HepG2 (cell line): ENCODE data around the gene B3GNT7. TPM values are rescaled to one million over a fixed set of nuclear protein-coding genes. Genes with fewer than 3 reads are reported as not detected.

ENCODE experiments used
- ATAC-seq: fragments of 200-7000 bp; cut with Tn5 transposase; 3 replicates; pipeline ENCODE4 v1.9.1; 2020; ENCODE audit warnings: mild to moderate bottlenecking, moderate library complexity
- BruUV-seq: library from RNA; stranded (reverse); fragments of 400-500 nt; replicated peaks from 2 replicates; lab custom pipeline; 2021; lab: Mats Ljungman, UMichigan
- CTCF ChIA-PET: fragments of 300-600 bp; formaldehyde crosslinking; extraction: SDS; loops from one replicate; lab custom pipeline; 2021; ENCODE audit warnings: low total read pairs, inconsistent platforms, low intra/inter-chr PET ratio; lab: Yijun Ruan, JAX
- POLR2A ChIA-PET: fragments of 350-600 bp; sonication (Branson Sonifier 250); formaldehyde crosslinking; loops from one replicate; lab custom pipeline; 2020; ENCODE audit warnings: antibody characterized with exemption, inconsistent platforms; lab: Yijun Ruan, JAX
- DNase-seq: peaks from one replicate; pipeline ENCODE4 v3.0.0-alpha.2; 2015; ENCODE audit warnings: low spot score
- FAIRE-seq: peaks from 3 replicates; lab custom pipeline; 2011; peaks lifted over from hg19 to GRCh38; lab: Jason Lieb, UNC
- H2AFZ ChIP-seq: one replicate; pipeline ENCODE4 v1.6.1; 2011; ENCODE audit warnings: low read length, inconsistent platforms
- H3K27ac ChIP-seq: fragments of 300-600 bp; 3 replicates; pipeline ENCODE4 v1.8.0; 2011; ENCODE audit warnings: mixed run types, mild to moderate bottlenecking, mixed read lengths, low read length, inconsistent platforms; ENCODE audit not compliant: insufficient read depth; ENCODE audit errors: extremely low read length
- H3K27me3 ChIP-seq, 2 experiments: fragments of 200-600 bp in 1 of 2; 2 replicates in 1 of 2; 3 replicates in 1 of 2; pipeline versions ENCODE4 v1.6.0 to v1.8.0; 2011; ENCODE audit warnings: low read length in 2 of 2, mild to moderate bottlenecking in 2 of 2, moderate library complexity in 2 of 2, inconsistent platforms in 1 of 2; ENCODE audit not compliant: insufficient read depth in 2 of 2, control insufficient read depth in 1 of 2
- H3K36me3 ChIP-seq, 2 experiments: fragments of 200-600 bp in 1 of 2; replicated peaks in 1 of 2; 2 replicates in 1 of 2; 3 replicates in 1 of 2; pipeline versions ENCODE4 v1.5.1 to v1.8.0; 2011; ENCODE audit warnings: low read length in 2 of 2, inconsistent platforms in 1 of 2; ENCODE audit not compliant: insufficient read depth in 2 of 2, control insufficient read depth in 1 of 2
- H3K4me1 ChIP-seq: 2 replicates; pipeline ENCODE4 v1.5.1; 2012; ENCODE audit warnings: low read length, inconsistent platforms; ENCODE audit not compliant: insufficient read depth
- H3K4me2 ChIP-seq: 2 replicates; pipeline ENCODE4 v1.6.0; 2011; ENCODE audit warnings: low read depth, low read length, inconsistent platforms
- H3K4me3 ChIP-seq, 3 experiments: fragments of 200-600 bp in 1 of 3; sonication (generic), shearing (Covaris generic) in 1 of 3; replicated peaks in 1 of 3; 2 replicates each; pipeline ENCODE4 v1.5.1; 2011 to 2016; ENCODE audit warnings: low read length in 3 of 3, inconsistent platforms in 2 of 3, low read depth in 2 of 3, mild to moderate bottlenecking in 2 of 3, control low read depth in 1 of 3, mixed read lengths in 1 of 3; ENCODE audit not compliant: insufficient read depth in 1 of 3
- H3K79me2 ChIP-seq: one replicate; pipeline ENCODE4 v1.6.1; 2011; ENCODE audit warnings: low read length, inconsistent platforms; ENCODE audit not compliant: insufficient read depth
- H3K9ac ChIP-seq: 2 replicates; pipeline ENCODE4 v1.6.0; 2011; ENCODE audit warnings: mild to moderate bottlenecking, low read depth, low read length, inconsistent platforms; ENCODE audit not compliant: insufficient read depth
- H3K9me3 ChIP-seq: 2 replicates; pipeline ENCODE4 v1.5.1; 2012; ENCODE audit warnings: mild to moderate bottlenecking, low read length
- H4K20me1 ChIP-seq: 2 replicates; pipeline ENCODE4 v1.6.0; 2011; ENCODE audit warnings: inconsistent platforms, mild to moderate bottlenecking, low read length, moderate library complexity; ENCODE audit not compliant: insufficient read depth
- CENPT ChIP-seq: sonication (generic); formaldehyde crosslinking; IDR thresholded peaks from 2 replicates; pipeline ENCODE4 v1.8.0; 2022; ENCODE audit warnings: low read depth, mild to moderate bottlenecking, moderate library complexity, missing genetic modification reagents
- DBP ChIP-seq: sonication (generic); formaldehyde crosslinking; IDR thresholded peaks from 2 replicates; pipeline ENCODE4 v1.4.0; 2020; ENCODE audit warnings: missing genetic modification reagents; ENCODE audit errors: not compliant biosample characterization
- JARID2 ChIP-seq: sonication (generic); formaldehyde crosslinking; IDR thresholded peaks from 2 replicates; pipeline ENCODE4 v1.8.1; 2023; ENCODE audit warnings: missing genetic modification reagents, inconsistent platforms; ENCODE audit not compliant: insufficient replicate concordance
- SAP130 ChIP-seq: IDR thresholded peaks from 2 replicates; pipeline ENCODE4 v1.6.1; 2016; ENCODE audit warnings: low read depth
- SATB2 ChIP-seq: sonication (generic); formaldehyde crosslinking; IDR thresholded peaks from 2 replicates; pipeline ENCODE4 v1.5.0; 2020; ENCODE audit warnings: missing genetic modification reagents
- SMARCC2 ChIP-seq: fragments of 450-650 bp; IDR thresholded peaks from 2 replicates; pipeline ENCODE4 v1.6.1; 2017; ENCODE audit warnings: antibody characterized with exemption, mild to moderate bottlenecking
- SRY ChIP-seq: sonication (generic); formaldehyde crosslinking; IDR thresholded peaks from 2 replicates; pipeline ENCODE4 v1.8.0; 2022; ENCODE audit warnings: mild to moderate bottlenecking, missing genetic modification reagents
- TEAD2 ChIP-seq: sonication (generic); formaldehyde crosslinking; IDR thresholded peaks from 2 replicates; pipeline ENCODE4 v1.9.0; 2021; ENCODE audit warnings: missing genetic modification reagents
- ZBTB33 ChIP-seq: sonication (generic); formaldehyde crosslinking; IDR thresholded peaks from 2 replicates; pipeline ENCODE4 v1.4.0; 2020; ENCODE audit warnings: missing genetic modification reagents
- ZFYVE20 ChIP-seq: sonication (generic); formaldehyde crosslinking; IDR thresholded peaks from 2 replicates; pipeline ENCODE4 v1.8.0; 2023; ENCODE audit warnings: low read depth, mild to moderate bottlenecking, moderate library complexity, missing genetic modification reagents, borderline replicate concordance
- ZNF253 ChIP-seq: sonication (generic); formaldehyde crosslinking; IDR thresholded peaks from 2 replicates; pipeline ENCODE4 v1.8.0; 2022; ENCODE audit warnings: mild to moderate bottlenecking, missing genetic modification reagents, borderline replicate concordance
- ZNF292 ChIP-seq: sonication (generic); formaldehyde crosslinking; IDR thresholded peaks from 2 replicates; pipeline ENCODE4 v1.8.1; 2022; ENCODE audit warnings: mild to moderate bottlenecking, low read depth, missing genetic modification reagents, borderline replicate concordance
- ZNF382 ChIP-seq: sonication (generic); formaldehyde crosslinking; IDR thresholded peaks from 2 replicates; pipeline ENCODE4 v1.5.0; 2020; ENCODE audit warnings: missing genetic modification reagents, mild to moderate bottlenecking, borderline replicate concordance
- ZNF776 ChIP-seq: sonication (generic); formaldehyde crosslinking; IDR thresholded peaks from 2 replicates; pipeline ENCODE4 v1.4.0; 2020; ENCODE audit warnings: mild to moderate bottlenecking, missing genetic modification reagents
- ZNF839 ChIP-seq: sonication (generic); formaldehyde crosslinking; IDR thresholded peaks from 2 replicates; pipeline ENCODE4 v1.4.0; 2020; ENCODE audit warnings: missing genetic modification reagents, mild to moderate bottlenecking, borderline replicate concordance
- ZSCAN25 ChIP-seq: sonication (generic); formaldehyde crosslinking; IDR thresholded peaks from 2 replicates; pipeline ENCODE4 v1.8.0; 2022; ENCODE audit warnings: mild to moderate bottlenecking, missing genetic modification reagents
- WGBS: methylation state at CpG from one replicate; pipeline ENCODE4 v1.1.6; 2017; ENCODE audit warnings: low lambda C conversion rate; 5-methylcytosine and 5-hydroxymethylcytosine counted together
- in situ Hi-C: cut with HindIII; loops from 2 replicates; pipeline ENCODE4 v1.10.0; 2017; ENCODE audit warnings: low pct_unique_long_range_greater_than_20kb; ENCODE audit not compliant: extremely low pct_ligation_motif_present
- intact Hi-C: fragments of 100-400 bp; cut with micrococcal nuclease; formaldehyde crosslinking; loops from one replicate; pipeline ENCODE4 v1.10.0; 2022; ENCODE audit not compliant: unreplicated experiment
- polyA plus RNA-seq, 8 experiments: library from polyadenylated mRNA; depleted of rRNA in 3 of 8; stranded (reverse) in 7 of 8; unstranded in 1 of 8; fragments of >200 nt; fragmentation: Illumina TruSeq in 4 of 8; extraction: Trizol in 4 of 8; gene quantifications; 2 replicates each; pipeline versions ENCODE4 v1.2.1 to v1.2.3, GENCODE V29; 2011 to 2016; ENCODE audit warnings: low read depth in 4 of 8, missing spikeins in 1 of 8, mixed read lengths in 1 of 8; ENCODE audit not compliant: insufficient read depth in 1 of 8
- total RNA-seq, 5 experiments: library from RNA; depleted of rRNA; stranded (reverse); fragments of >200 nt; fragmentation: Illumina TruSeq; extraction: Trizol; gene quantifications; 2 replicates each; pipeline ENCODE4 v1.2.3, GENCODE V29; 2016; ENCODE audit warnings: low read depth in 1 of 5

The B3GNT7 gene
- total and polyA plus RNA-seq, 2 of the 13 experiments (the other 11 are each of a cell fraction or from before 2014, with no cell fraction given), result 0.04 to 0.24 TPM

- TF ChIP-seq ZFYVE20 (CRISPR knock-in tag), result no peak
- TF ChIP-seq ZNF292 (CRISPR knock-in tag), result peak; percentile 37; the same call in 1 of the 2 replicates
- no peak for TF ChIP-seq ZNF839
- TF ChIP-seq SAP130 (CRISPR knock-in tag), result 0 out of 2 replicates have a peak, but pooled peaks have one; percentile 12
- no peak for TF ChIP-seq TEAD2 (CRISPR knock-in tag)
These were observed 29.8 kb downstream of the B3GNT7 start (continued) for GRCh38 chr2:231425291-231425810.

- CTCF ChIA-PET, result no interaction called here
- TF ChIP-seq ZSCAN25 (0 out of 2 replicates have a peak, but pooled peaks have one; percentile 23), ZNF776 (CRISPR knock-in tag) (no peak), SATB2 (CRISPR knock-in tag) (no peak), CENPT (no peak), SRY (no peak), ZNF382 (CRISPR knock-in tag) (no peak), JARID2 (CRISPR knock-in tag) (no peak), SMARCC2 (no peak), DBP (CRISPR knock-in tag) (no peak), ZBTB33 (CRISPR knock-in tag) (peak; percentile 74; the same call in 1 of the 2 replicates), SAP130 (CRISPR knock-in tag) (0 out of 2 replicates have a peak, but pooled peaks have one; percentile 7), ZNF253 (CRISPR knock-in tag) (no peak)
These were observed 30.5 kb downstream of the B3GNT7 start for GRCh38 chr2:231425811-231426703.

More at GRCh38 chr2:231425811-231426703, 30.5 kb downstream of the B3GNT7 start:
- Histone ChIP-seq H3K4me2 (peak overlapping the region; percentile 19; the same call in 1 of the 2 replicates), H3K79me2 (no peaks in the 10 kb centered on the region), H3K9me3 (peaks cover 2% of the 10 kb centered on the region), H3K4me1 (peaks cover 21% of the 10 kb centered on the region), H3K27ac (no peak overlapping the region), H2AFZ (no peak overlapping the region), H4K20me1 (no peaks in the 10 kb centered on the region), H3K36me3 (no peaks in the 10 kb centered on the region), H3K4me3 (no peak overlapping the region; a peak in 1 of 6 replicates), H3K27me3 (peaks cover 0 to 8% of the 10 kb centered on the region in 2 experiments; a peak in 2 of 5 replicates), H3K9ac (no peak overlapping the region)
- POLR2A ChIA-PET, result interaction anchor here (1.4 kb wide), 1 partner anchor 39 kb away, joined by 6 read pairs; the partner anchor contains the start of gene NCL
- WGBS, result 57% methylated on average over 17 of the region's 21 CpGs
- DNase-seq, result no peak
- peak; percentile 57 for ATAC-seq
- FAIRE-seq, result no peak
- intact Hi-C loops, result no loop called here
- in situ Hi-C loops, result no loop called here
- BruUV-seq, result no TSS peak
